Prostate gland (tissue), 2 donors: ENCODE results near the gene SAMHD1. TPM values are rescaled to one million over a fixed set of nuclear protein-coding genes. Genes with fewer than 3 reads are reported as not detected.
A peak's percentile ranks its signal among the peaks of the same experiment; 100 is the strongest.
"Not testable (repeated sequence)": the region's sequence is repeated elsewhere in the genome, so short reads cannot be mapped to it uniquely, and the experiment has no call there.

Experiments
- DNase-seq: peaks from one replicate; pipeline ENCODE4 v3.0.0-alpha.2; 2019; ENCODE audit warnings: low spot score
- H3K27ac ChIP-seq, 2 donors: fragments of 200-600 bp; sonication (generic); 2 replicates each; pipeline ENCODE4 v1.5.1; 2017 to 2019
- H3K27me3 ChIP-seq: fragments of 200-600 bp; sonication (generic); replicated peaks from 2 replicates; pipeline ENCODE4 v1.5.1; 2019; ENCODE audit not compliant: insufficient read depth
- H3K36me3 ChIP-seq, 2 donors: fragments of 200-600 bp; sonication (generic); 1 replicate in 1 of 2; 2 replicates in 1 of 2; pipeline versions ENCODE4 v1.5.1 to v1.8.1; 2017 to 2019
- H3K4me1 ChIP-seq: fragments of 200-600 bp; sonication (generic); replicated peaks from 2 replicates; pipeline ENCODE4 v1.5.1; 2019
- H3K4me3 ChIP-seq, 2 donors: fragments of 200-600 bp; sonication (generic); 2 replicates each; pipeline ENCODE4 v1.5.1; 2017 to 2019
- H3K9me3 ChIP-seq: fragments of 200-600 bp; sonication (generic); 2 replicates; pipeline ENCODE4 v1.5.1; 2017
- CTCF ChIP-seq, 4 experiments: fragments of 200-600 bp in 2 of 4; fragments of 450-650 bp in 2 of 4; sonication (generic) in 2 of 4; IDR thresholded peaks; 1 replicate in 3 of 4; 2 replicates in 1 of 4; pipeline ENCODE4 v1.5.1; 2016 to 2019; ENCODE audit warnings: antibody characterized with exemption in 4 of 4, mild to moderate bottlenecking in 2 of 4, moderate library complexity in 2 of 4
- POLR2A ChIP-seq: fragments of 450-650 bp; IDR thresholded peaks from one replicate; pipeline ENCODE4 v1.6.1; 2016; ENCODE audit warnings: antibody characterized with exemption, mild to moderate bottlenecking
- POLR2AphosphoS5 ChIP-seq: sonication (generic); formaldehyde crosslinking; IDR thresholded peaks from one replicate; pipeline ENCODE4 v1.6.1; 2017; ENCODE audit warnings: antibody characterized with exemption
- WGBS: methylation state at CpG from one replicate; pipeline ENCODE4 v1.1.5; 2018; 5-methylcytosine and 5-hydroxymethylcytosine counted together
- intact Hi-C: fragments of 100-400 bp; cut with DNase I; formaldehyde crosslinking; loops from one replicate; pipeline ENCODE4 v1.14.2; 2022
- total RNA-seq, 2 donors: library from RNA; depleted of rRNA; stranded (reverse); fragments of >200 nt; gene quantifications; one replicate each; pipeline ENCODE4 v1.1.0, GENCODE V29; 2016

Gene SAMHD1
- total RNA-seq, 2 donors from 2014 or later = 24.9 to 72.2 TPM

- DNase-seq = peak; percentile 50
- Histone ChIP-seq H3K36me3 (no peaks in the 10 kb centered on the region), H3K4me3 (no peak overlapping the region), H3K9me3 (no peaks in the 10 kb centered on the region), H3K27ac (peak overlapping the region; percentile 66 to 76), H3K4me1 (no peaks in the 10 kb centered on the region), H3K27me3 (no peaks in the 10 kb centered on the region)
- WGBS = 59% methylated on average over 18 of the region's 18 CpGs
- intact Hi-C loops = no loop called here
- no peak for TF ChIP-seq POLR2A
- TF ChIP-seq POLR2AphosphoS5 = peak; percentile 85
- no peak for TF ChIP-seq CTCF (IDR thresholded peaks at IDR 0.05)
These were observed 104.3 kb downstream of the SAMHD1 start for GRCh38 chr20:36847009-36847709.

- 61% methylated on average over 10 of the region's 10 CpGs for WGBS
- no peak for DNase-seq
- intact Hi-C loops = no loop called here
These were observed 106.1 kb downstream of the SAMHD1 start for GRCh38 chr20:36845288-36845971.

GRCh38 chr20:36841030-36841429 lies 110.5 kb downstream of the SAMHD1 start:
- H3K27ac ChIP-seq, H3K4me1 ChIP-seq, intact Hi-C loops, H3K9me3 ChIP-seq, H3K4me3 ChIP-seq, DNase-seq, H3K36me3 ChIP-seq, H3K27me3 ChIP-seq: not testable (repeated sequence)
- WGBS = 95% methylated on average over 9 of the region's 9 CpGs

More at GRCh38 chr20:36845288-36845971, 106.1 kb downstream of the SAMHD1 start:
- no peak overlapping the region for H3K4me3 ChIP-seq
- H3K27me3 ChIP-seq = no peaks in the 10 kb centered on the region
- TF ChIP-seq CTCF (IDR thresholded peaks at IDR 0.05) = no peak
- TF ChIP-seq POLR2A = no peak
- no peak for TF ChIP-seq POLR2AphosphoS5
- no peaks in the 10 kb centered on the region for H3K36me3 ChIP-seq
- H3K9me3 ChIP-seq = no peaks in the 10 kb centered on the region
- H3K4me1 ChIP-seq = no peaks in the 10 kb centered on the region
- peak overlapping the region; percentile 46 to 66 for H3K27ac ChIP-seq

Other genes starting within 250 kb of the SAMHD1 start
- gene NDRG3, start 205.6 kb downstream of the SAMHD1 start, total RNA-seq = 100 to 1,000 TPM in 1 of 2 donors, 10 to 100 TPM in 1; 42.8 to 127 TPM
- gene DSN1, start 177.9 kb downstream of the SAMHD1 start, total RNA-seq = 10 to 100 TPM; 13.0 to 17.1 TPM
- 1 to 10 TPM in 1 of 2 donors, under 1 TPM in 1; 0.14 to 1.3 TPM for gene TLDC2, start 75.6 kb downstream of the SAMHD1 start, total RNA-seq
- 1 to 10 TPM; 8.2 to 9.7 TPM for gene RBL1, start 144.3 kb upstream of the SAMHD1 start, total RNA-seq
- gene RPN2, start 227.6 kb upstream of the SAMHD1 start, total RNA-seq = 100 to 1,000 TPM; 246 to 267 TPM
- 10 to 100 TPM in 1 of 2 donors, 1 to 10 TPM in 1; 5.2 to 16.7 TPM for gene MROH8, start 227.8 kb upstream of the SAMHD1 start, total RNA-seq